GM19043 (cell line): ENCODE results near the gene TCF7L1.

Experiments
- ATAC-seq: cut with Tn5 transposase; IDR thresholded peaks from one replicate; pipeline ENCODE4 v1.9.1; 2021; ENCODE audit warnings: low read depth; ENCODE audit not compliant: unreplicated experiment

Gene TCF7L1

GRCh38 chr2:85244828-85245227, 111.6 kb downstream of the TCF7L1 start:
- no peak for ATAC-seq

DNA sequence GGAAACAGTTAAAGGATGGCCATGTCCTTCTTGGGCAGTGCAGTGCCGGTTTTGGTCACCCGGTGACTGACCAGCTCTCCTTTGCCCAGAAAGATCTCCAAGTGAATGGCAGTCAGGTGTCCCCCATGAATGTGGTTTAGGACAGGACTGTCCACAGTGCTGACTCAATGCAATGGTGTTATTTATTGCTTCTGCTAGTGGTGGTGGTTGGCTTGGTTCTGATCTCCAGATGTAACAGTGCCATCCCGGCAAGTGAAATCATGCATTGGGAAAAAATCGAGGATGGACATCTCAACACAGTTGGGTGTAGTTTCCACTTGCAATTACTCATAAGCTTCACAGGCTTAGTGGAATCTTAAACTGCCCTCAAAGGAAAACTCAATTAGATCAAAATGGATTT, 112.7 kb downstream of the TCF7L1 start:
- ATAC-seq, result no peak

- no peak for ATAC-seq
Measured at GRCh38 chr2:85246348-85246747, 113.2 kb downstream of the TCF7L1 start.

DNA sequence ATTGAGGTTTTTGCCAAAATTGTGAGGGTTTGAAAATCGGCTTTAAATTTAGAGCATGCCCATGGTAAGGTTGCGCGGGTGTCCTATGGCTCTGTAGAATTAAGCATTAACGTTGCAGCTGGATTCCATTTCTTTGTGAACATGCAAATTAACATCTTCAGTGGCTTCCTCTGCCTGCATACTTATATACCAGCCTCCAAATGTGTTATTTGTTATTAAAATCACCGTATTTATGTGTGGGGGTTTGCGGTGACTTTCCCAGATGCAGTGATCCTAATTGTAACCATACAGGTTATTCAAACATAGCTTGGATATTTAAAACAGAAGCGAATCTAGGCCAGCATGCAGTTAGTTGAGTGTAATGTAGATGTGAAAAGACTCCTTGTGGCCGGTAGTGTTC, 114.4 kb downstream of the TCF7L1 start:
- no peak for ATAC-seq

DNA sequence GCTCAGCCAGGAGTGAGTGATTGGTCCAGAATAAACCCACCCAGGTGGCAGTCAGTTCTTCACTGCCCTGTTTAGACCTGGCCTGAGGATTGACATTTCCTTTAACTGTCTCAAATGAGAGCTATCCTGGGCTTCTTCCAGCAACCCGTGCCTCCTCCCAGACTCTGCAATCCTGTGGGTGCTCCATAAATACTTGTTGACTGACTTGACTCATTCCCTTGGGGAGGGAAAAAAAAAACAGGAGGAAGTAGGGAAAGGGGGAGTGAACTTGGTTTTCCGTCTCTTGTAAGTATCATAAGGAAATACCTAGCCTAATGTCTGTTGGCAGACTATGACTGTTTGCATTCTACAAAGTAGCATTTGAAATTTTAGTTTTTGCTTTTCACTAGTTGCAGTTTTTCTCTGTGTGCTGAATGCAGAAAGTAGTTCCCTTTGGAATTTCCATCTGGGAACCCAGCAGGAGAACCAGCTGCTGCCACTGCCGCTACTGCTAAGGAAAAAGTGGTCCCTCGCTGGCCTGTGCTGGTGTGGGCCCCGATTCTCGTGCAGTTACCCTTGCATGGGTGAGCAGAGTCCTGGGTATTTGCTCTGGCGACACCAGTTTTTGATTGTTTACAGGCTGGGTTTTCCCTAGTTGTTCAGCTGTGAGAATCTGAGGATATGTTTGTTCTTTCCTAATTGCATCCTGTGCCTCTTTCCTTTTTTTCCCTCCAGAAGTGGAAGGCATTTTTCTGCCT, 115.7 kb downstream of the TCF7L1 start:
- ATAC-seq, result no peak

DNA sequence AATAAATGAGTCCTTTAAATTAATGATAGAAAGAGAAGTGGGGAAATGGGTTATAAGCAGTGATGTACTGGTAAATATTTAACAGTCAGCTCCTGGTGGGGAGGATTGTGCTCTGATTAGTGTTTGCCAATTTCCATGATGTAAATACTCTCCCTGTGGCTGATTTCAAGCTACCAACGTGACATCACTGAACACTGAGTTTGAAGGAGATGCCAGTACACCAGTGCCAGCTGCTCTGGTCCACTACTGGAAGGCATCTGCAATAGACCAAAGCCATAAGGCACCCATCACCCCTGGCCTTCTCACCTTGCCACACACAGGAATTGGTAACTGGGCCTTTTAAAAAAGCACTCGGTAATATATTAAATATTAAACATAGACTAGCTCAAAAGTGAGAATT, 116.9 kb downstream of the TCF7L1 start:
- ATAC-seq, result no peak

- ATAC-seq, result no peak
Measured at GRCh38 chr2:85251070-85251616, 118.0 kb downstream of the TCF7L1 start.

- no peak for ATAC-seq
Measured at GRCh38 chr2:85253890-85254289, 120.7 kb downstream of the TCF7L1 start.

DNA sequence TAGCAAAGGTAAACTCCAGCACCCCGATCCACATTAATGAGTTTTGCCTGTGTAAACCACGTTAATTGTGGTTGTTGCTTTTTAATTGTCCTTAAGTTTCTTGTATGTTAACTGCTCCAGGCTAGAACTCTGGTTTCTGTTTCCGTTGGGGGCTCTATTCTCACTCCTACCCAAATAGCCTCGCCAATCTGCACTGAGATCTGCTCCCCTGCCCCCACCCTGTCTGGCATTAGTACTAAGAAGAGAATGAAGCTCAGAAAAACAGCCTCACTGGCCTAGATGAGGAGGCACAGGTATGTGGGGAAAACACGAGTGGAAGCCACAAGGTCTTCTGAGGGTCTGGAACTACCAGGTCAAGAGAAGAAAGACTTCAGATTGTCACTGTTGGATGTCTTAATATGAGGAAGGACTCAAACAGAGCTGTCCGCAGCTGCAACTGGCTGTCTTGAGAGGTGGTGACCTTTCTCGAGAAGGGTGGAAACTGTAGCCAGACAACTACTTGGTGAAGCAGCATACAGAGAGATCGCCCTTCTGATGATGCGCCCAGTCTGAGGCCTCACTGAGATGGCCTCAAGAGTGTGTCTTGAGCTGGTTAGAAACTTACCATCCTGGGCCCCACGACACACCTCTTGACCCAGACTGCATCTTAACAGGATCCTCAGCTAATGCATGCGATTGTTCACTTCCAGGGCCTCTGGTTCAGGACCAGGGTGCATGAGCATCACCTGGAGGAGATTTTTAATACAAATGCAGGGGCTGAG, 121.5 kb downstream of the TCF7L1 start:
- ATAC-seq, result no peak

DNA sequence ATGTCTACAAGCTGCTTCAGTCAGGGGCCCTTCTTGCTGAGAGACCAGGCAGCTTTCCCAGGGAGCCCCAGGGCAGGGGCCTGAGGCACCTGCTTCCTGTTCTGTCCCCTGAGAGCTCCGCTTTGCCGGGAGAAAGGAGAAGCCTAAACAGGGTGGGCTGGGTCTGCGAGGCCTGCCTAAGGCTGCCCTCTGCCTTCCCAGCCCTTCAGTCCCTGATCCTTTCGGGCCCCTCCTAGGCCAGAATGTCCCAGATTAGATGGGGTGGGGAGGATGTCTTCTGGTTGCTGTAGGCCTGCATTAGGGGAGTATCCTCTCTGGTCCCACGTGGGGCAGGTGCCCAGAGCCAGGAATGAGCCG, 122.2 kb downstream of the TCF7L1 start:
- no peak for ATAC-seq

DNA sequence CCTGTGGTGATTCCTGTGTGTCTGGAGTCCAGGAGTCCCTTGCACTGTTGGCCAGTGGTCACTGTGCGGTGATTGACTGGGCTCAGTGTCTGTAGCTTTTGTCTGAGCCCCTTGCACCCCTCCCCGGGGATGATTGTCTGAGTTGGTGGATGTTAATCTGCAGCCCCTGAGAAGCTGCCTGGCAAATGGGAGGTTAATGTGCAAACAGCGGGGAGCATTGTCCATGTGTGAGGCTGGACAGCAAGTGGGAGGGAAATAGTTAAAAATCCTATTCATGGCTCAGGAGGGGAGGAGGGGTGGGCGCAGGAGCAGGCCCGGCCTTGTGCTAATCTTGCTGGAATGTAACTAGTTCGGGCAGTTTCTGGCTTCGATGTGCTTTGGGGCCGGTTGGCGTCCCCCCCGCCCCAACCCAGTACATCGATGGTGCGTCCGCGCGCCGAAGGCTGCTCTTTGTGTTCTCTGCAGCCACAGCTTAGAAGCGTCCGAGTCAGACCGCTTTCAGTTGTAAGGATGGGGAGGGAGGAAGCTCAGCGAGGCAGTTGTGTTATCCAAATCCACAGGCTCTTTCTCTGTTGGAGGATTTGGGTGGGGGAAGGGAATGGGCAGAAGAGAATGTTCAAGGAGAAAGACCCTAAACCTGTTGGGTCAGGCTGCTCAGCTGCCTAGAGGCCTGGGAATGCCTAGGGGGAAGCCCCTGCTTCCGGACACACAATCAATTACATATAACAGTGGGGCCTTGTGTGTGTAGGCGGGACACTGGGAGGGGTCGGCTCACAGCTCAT, 122.8 kb downstream of the TCF7L1 start:
- ATAC-seq, result no peak

GRCh38 chr2:85257359-85257969, 124.3 kb downstream of the TCF7L1 start:
- no peak for ATAC-seq

- ATAC-seq, result no peak
Measured at GRCh38 chr2:85257970-85258605, 124.9 kb downstream of the TCF7L1 start.

- no peak for ATAC-seq
Measured at GRCh38 chr2:85259101-85259590, 126.0 kb downstream of the TCF7L1 start.

- no peak for ATAC-seq
Measured at GRCh38 chr2:85259879-85260278, 126.7 kb downstream of the TCF7L1 start.

DNA sequence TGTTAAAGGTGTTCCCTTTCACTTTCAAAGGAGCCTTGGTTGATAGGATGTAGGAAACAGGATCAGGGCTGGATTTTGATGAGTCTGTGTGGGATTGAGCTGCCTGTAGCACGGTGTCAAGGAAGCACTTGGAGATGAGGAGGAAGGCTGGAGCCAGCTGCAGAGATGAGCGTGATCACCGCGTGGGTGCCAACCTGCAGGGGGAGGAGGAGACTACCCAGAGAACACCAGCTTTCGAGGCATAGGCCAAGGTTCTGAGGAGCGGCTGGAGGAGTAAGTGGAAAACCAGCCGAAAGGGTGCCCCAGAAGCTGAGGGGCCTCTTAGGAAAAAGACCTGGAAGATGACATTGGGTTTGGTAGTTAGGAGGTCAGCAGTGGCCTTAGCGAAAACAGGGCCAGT, 130.4 kb downstream of the TCF7L1 start:
- ATAC-seq, result no peak

- ATAC-seq, result no peak
Measured at GRCh38 chr2:85264471-85264870, 131.3 kb downstream of the TCF7L1 start.

GRCh38 chr2:85265304-85265703, 132.1 kb downstream of the TCF7L1 start:
- no peak for ATAC-seq

DNA sequence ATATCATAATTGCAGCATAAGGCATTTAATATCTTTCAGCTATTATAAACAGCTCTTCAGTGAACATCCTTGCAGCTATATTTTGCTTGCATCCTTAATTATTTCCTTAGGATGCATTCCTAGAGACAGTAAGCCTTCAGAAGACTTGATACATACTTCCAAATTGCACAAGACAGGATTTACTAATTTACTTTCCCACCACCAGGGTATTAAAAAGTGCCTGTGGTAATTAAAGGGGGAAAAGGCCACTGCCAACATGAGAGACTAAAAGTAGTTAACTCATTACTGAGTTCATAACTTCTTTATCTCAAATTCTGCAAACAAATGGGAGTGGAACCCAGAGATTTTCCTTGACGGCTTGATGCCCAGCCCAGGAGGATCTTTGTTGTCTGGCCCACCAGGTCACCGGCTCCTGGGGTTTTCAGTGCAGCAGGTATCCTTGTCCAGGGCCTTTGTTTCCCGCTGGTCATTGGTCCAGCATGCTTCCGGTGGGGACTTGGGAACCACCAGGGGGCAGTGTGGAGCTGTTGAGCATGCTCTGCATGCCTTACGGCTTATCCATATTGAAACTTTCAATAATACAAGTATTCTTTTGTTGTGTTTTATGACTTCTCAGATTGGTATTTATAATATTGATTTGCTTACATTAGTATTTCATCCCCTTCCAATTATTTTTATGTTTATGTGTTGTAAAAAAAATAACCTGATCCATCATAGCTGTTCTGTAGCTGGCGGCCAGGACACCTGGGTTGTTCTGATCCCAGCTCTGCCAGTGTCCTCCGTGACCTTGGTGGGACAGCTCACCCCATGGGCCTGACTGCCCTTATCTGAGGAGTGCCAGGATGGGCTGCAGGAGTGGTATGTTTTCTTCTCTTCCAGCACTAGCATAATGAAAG, 133.2 kb downstream of the TCF7L1 start:
- ATAC-seq, result peak; percentile 83
